ENCODE data around the gene GPBAR1.
A peak's percentile ranks its signal among the peaks of the same experiment; 100 is the strongest.
"Not testable (repeated sequence)": the region's sequence is repeated elsewhere in the genome, so short reads cannot be mapped to it uniquely, and the experiment has no call there.

GPBAR1 gene

GRCh38 chr2:218271487-218271797 lies 10.6 kb downstream of the GPBAR1 start:
- Histone ChIP-seq H3K27me3 (replicated peaks; ENCODE audit: control insufficient read depth, insufficient read depth, low read length) (no peaks in the 10 kb centered on the region), H3K9ac (ENCODE audit: low read length) (peak overlapping the region; percentile 95), H3K9me3 (ENCODE audit: control insufficient read depth, low read length) (no peaks in the 10 kb centered on the region), H3K4me3 (ENCODE audit: low read length) (peak overlapping the region; percentile 95), H3K36me3 (ENCODE audit: control insufficient read depth, insufficient read depth, low read length, severe bottlenecking) (peaks cover 44% of the 10 kb centered on the region), H3K4me1 (ENCODE audit: control insufficient read depth, insufficient read depth, low read length) (peaks cover 48% of the 10 kb centered on the region)
- no peak for DNase-seq (ENCODE audit: low read depth)

GRCh38 chr2:218271865-218272530 lies 11.2 kb downstream of the GPBAR1 start:
- DNase-seq (ENCODE audit: low read depth): peak; percentile 14
- H3K4me3 ChIP-seq (ENCODE audit: low read length): peak overlapping the region; percentile 95
- H3K36me3 ChIP-seq (ENCODE audit: control insufficient read depth, insufficient read depth, low read length, severe bottlenecking): peaks cover 44% of the 10 kb centered on the region
- H3K4me1 ChIP-seq (ENCODE audit: control insufficient read depth, insufficient read depth, low read length): peaks cover 48% of the 10 kb centered on the region
- H3K9me3 ChIP-seq (ENCODE audit: control insufficient read depth, low read length): no peaks in the 10 kb centered on the region
- H3K9ac ChIP-seq (ENCODE audit: low read length): peak overlapping the region; percentile 95
- no peaks in the 10 kb centered on the region for H3K27me3 ChIP-seq (replicated peaks; ENCODE audit: control insufficient read depth, insufficient read depth, low read length)

GRCh38 chr2:218272531-218273212 lies 11.9 kb downstream of the GPBAR1 start:
- H3K9me3 ChIP-seq (ENCODE audit: control insufficient read depth, low read length): no peaks in the 10 kb centered on the region
- H3K9ac ChIP-seq (ENCODE audit: low read length): peak overlapping the region; percentile 95
- no peaks in the 10 kb centered on the region for H3K27me3 ChIP-seq (replicated peaks; ENCODE audit: control insufficient read depth, insufficient read depth, low read length)
- H3K4me3 ChIP-seq (ENCODE audit: low read length): peak overlapping the region; percentile 95
- H3K36me3 ChIP-seq (ENCODE audit: control insufficient read depth, insufficient read depth, low read length, severe bottlenecking): peaks cover 44% of the 10 kb centered on the region
- peaks cover 48% of the 10 kb centered on the region for H3K4me1 ChIP-seq (ENCODE audit: control insufficient read depth, insufficient read depth, low read length)
- peak; percentile 96 for DNase-seq (ENCODE audit: low read depth)

GRCh38 chr2:218273214-218273907 lies 12.5 kb downstream of the GPBAR1 start:
- peaks cover 49% of the 10 kb centered on the region for H3K36me3 ChIP-seq (ENCODE audit: control insufficient read depth, insufficient read depth, low read length, severe bottlenecking)
- not testable (repeated sequence) for H3K27me3 ChIP-seq (replicated peaks; ENCODE audit: control insufficient read depth, insufficient read depth, low read length); DNase-seq (ENCODE audit: low read depth); H3K9me3 ChIP-seq (ENCODE audit: control insufficient read depth, low read length); H3K4me3 ChIP-seq (ENCODE audit: low read length)
- peaks cover 48% of the 10 kb centered on the region for H3K4me1 ChIP-seq (ENCODE audit: control insufficient read depth, insufficient read depth, low read length)
- H3K9ac ChIP-seq (ENCODE audit: low read length): peak overlapping the region; percentile 95

GRCh38 chr2:218273908-218274249 lies 13.1 kb downstream of the GPBAR1 start:
- Histone ChIP-seq H3K36me3 (ENCODE audit: control insufficient read depth, insufficient read depth, low read length, severe bottlenecking) (peaks cover 54% of the 10 kb centered on the region), H3K4me1 (ENCODE audit: control insufficient read depth, insufficient read depth, low read length) (peaks cover 47% of the 10 kb centered on the region), H3K27me3 (replicated peaks; ENCODE audit: control insufficient read depth, insufficient read depth, low read length) (no peaks in the 10 kb centered on the region), H3K9ac (ENCODE audit: low read length) (peak overlapping the region; percentile 49), H3K9me3 (ENCODE audit: control insufficient read depth, low read length) (no peaks in the 10 kb centered on the region), H3K4me3 (ENCODE audit: low read length) (no peak overlapping the region)
- no peak for DNase-seq (ENCODE audit: low read depth)

- Histone ChIP-seq H3K9me3 (ENCODE audit: control insufficient read depth, low read length) (no peaks in the 10 kb centered on the region), H3K27me3 (replicated peaks; ENCODE audit: control insufficient read depth, insufficient read depth, low read length) (no peaks in the 10 kb centered on the region), H3K4me3 (ENCODE audit: low read length) (no peak overlapping the region), H3K36me3 (ENCODE audit: control insufficient read depth, insufficient read depth, low read length, severe bottlenecking) (peaks cover 61% of the 10 kb centered on the region), H3K9ac (ENCODE audit: low read length) (peak overlapping the region; percentile 49), H3K4me1 (ENCODE audit: control insufficient read depth, insufficient read depth, low read length) (peaks cover 43% of the 10 kb centered on the region)
- no peak for DNase-seq (ENCODE audit: low read depth)
These were observed 13.8 kb downstream of the GPBAR1 start for GRCh38 chr2:218274586-218274985.

- H3K27me3 ChIP-seq (replicated peaks; ENCODE audit: control insufficient read depth, insufficient read depth, low read length): no peaks in the 10 kb centered on the region
- H3K4me1 ChIP-seq (ENCODE audit: control insufficient read depth, insufficient read depth, low read length): peaks cover 43% of the 10 kb centered on the region
- H3K36me3 ChIP-seq (ENCODE audit: control insufficient read depth, insufficient read depth, low read length, severe bottlenecking): peaks cover 71% of the 10 kb centered on the region
- no peak overlapping the region for H3K4me3 ChIP-seq (ENCODE audit: low read length)
- peak overlapping the region; percentile 49 for H3K9ac ChIP-seq (ENCODE audit: low read length)
- no peaks in the 10 kb centered on the region for H3K9me3 ChIP-seq (ENCODE audit: control insufficient read depth, low read length)
- no peak for DNase-seq (ENCODE audit: low read depth)
These were observed 14.7 kb downstream of the GPBAR1 start for GRCh38 chr2:218275371-218276072.

GRCh38 chr2:218276986-218277755 lies 16.4 kb downstream of the GPBAR1 start:
- Histone ChIP-seq H3K4me3 (ENCODE audit: low read length) (no peak overlapping the region), H3K27me3 (replicated peaks; ENCODE audit: control insufficient read depth, insufficient read depth, low read length) (no peaks in the 10 kb centered on the region), H3K9me3 (ENCODE audit: control insufficient read depth, low read length) (no peaks in the 10 kb centered on the region), H3K4me1 (ENCODE audit: control insufficient read depth, insufficient read depth, low read length) (peaks cover 39% of the 10 kb centered on the region), H3K36me3 (ENCODE audit: control insufficient read depth, insufficient read depth, low read length, severe bottlenecking) (peaks cover 81% of the 10 kb centered on the region), H3K9ac (ENCODE audit: low read length) (peak overlapping the region; percentile 10)
- DNase-seq (ENCODE audit: low read depth): no peak

- H3K27me3 ChIP-seq (replicated peaks; ENCODE audit: control insufficient read depth, insufficient read depth, low read length): no peaks in the 10 kb centered on the region
- peaks cover 39% of the 10 kb centered on the region for H3K4me1 ChIP-seq (ENCODE audit: control insufficient read depth, insufficient read depth, low read length)
- H3K9ac ChIP-seq (ENCODE audit: low read length): peak overlapping the region; percentile 10
- no peak overlapping the region for H3K4me3 ChIP-seq (ENCODE audit: low read length)
- no peak for DNase-seq (ENCODE audit: low read depth)
- H3K9me3 ChIP-seq (ENCODE audit: control insufficient read depth, low read length): no peaks in the 10 kb centered on the region
- peaks cover 88% of the 10 kb centered on the region for H3K36me3 ChIP-seq (ENCODE audit: control insufficient read depth, insufficient read depth, low read length, severe bottlenecking)
These were observed 17.1 kb downstream of the GPBAR1 start for GRCh38 chr2:218277921-218278320.

GRCh38 chr2:218278531-218279360 lies 17.9 kb downstream of the GPBAR1 start:
- Histone ChIP-seq H3K4me1 (ENCODE audit: control insufficient read depth, insufficient read depth, low read length) (peaks cover 41% of the 10 kb centered on the region), H3K9me3 (ENCODE audit: control insufficient read depth, low read length) (no peaks in the 10 kb centered on the region)

More at GRCh38 chr2:218278531-218279360, 17.9 kb downstream of the GPBAR1 start:
- H3K36me3 ChIP-seq (ENCODE audit: control insufficient read depth, insufficient read depth, low read length, severe bottlenecking): peaks cover 93% of the 10 kb centered on the region
- DNase-seq (ENCODE audit: low read depth): no peak
- no peak overlapping the region for H3K4me3 ChIP-seq (ENCODE audit: low read length)
- no peak overlapping the region for H3K9ac ChIP-seq (ENCODE audit: low read length)
- no peaks in the 10 kb centered on the region for H3K27me3 ChIP-seq (replicated peaks; ENCODE audit: control insufficient read depth, insufficient read depth, low read length)

Data from adipocyte (in vitro differentiated cells).